GM18511 (cell line): Measurements from ENCODE around the gene FAM53A.
"Not testable (repeated sequence)": the region's sequence is repeated elsewhere in the genome, so short reads cannot be mapped to it uniquely, and the experiment has no call there.

ENCODE experiments used
- ATAC-seq: cut with Tn5 transposase; IDR thresholded peaks from one replicate; pipeline ENCODE4 v1.9.1; 2021; ENCODE audit warnings: mild to moderate bottlenecking, moderate library complexity; ENCODE audit not compliant: unreplicated experiment

FAM53A gene

DNA sequence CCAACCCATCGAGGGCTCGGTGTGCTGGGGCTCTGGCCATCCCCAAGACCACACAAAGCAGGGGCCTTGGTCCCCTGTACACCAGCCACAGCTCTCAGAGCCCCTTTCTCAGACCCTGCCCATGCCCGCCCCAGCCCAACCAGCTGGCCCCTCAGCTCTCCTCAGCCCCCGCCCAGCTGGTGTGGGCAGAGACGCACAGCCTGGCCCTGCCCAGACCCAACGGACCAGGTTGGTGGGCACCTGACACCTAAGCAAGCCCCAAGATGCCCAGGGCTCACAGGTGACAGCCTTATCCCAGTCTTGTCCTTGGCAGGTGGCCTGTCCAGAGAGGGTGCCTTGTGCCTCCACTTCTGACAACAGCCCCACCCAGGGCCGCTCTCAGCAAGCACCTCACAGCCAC, 42.4 kb downstream of the FAM53A start:
- no peak for ATAC-seq

DNA sequence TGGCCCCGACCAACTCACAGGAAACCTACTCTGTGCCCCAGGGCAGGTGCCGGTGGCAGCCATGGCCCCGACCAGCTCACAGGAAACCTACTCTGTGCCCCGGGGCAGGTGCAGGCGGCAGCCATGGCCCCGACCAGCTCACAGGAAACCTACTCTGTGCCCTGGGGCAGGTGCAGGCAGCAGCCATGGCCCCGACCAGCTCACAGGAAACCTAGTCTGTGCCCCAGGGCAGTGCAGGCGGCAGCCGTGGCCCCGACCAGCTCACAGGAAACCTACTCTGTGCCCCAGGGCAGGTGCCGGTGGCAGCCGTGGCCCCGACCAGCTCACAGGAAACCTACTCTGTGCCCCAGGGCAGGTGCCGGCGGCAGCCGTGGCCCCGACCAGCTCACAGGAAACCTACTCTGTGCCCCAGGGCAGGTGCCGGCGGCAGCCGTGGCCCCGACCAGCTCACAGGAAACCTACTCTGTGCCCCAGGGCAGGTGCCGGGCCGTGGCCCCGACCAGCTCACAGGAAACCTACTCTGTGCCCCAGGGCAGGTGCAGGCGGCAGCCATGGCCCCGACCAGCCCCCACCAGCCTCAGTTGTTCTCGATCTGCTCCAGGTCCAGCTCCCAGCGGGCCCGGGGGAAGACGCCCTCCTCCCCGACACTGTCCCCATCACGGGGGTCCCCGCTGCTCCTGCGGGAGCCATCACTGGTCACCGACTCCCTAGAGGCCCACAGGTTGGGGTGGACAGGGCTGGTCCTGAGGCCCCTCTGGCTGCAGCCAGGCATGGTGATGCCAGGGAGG, 43.2 kb downstream of the FAM53A start:
- not testable (repeated sequence) for ATAC-seq

DNA sequence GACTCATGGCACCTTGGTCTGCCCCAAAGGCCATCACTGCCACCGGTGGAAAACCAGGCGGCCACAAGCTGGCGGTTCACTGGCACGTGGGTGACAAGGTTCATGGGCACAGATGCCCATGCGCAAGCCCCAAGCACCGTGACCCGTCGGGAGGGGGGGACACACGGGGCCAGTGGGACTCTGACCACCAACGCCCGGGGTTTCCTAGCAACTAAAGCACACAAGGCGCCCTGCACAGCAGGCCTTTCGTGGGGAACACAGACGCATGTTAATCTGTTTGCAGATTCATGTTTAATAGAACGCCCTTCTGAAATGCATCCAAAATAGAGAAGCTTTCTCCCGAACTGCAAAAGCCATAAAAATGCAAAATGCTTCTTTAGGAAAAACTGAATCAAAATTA, 43.9 kb downstream of the FAM53A start:
- no peak for ATAC-seq

DNA sequence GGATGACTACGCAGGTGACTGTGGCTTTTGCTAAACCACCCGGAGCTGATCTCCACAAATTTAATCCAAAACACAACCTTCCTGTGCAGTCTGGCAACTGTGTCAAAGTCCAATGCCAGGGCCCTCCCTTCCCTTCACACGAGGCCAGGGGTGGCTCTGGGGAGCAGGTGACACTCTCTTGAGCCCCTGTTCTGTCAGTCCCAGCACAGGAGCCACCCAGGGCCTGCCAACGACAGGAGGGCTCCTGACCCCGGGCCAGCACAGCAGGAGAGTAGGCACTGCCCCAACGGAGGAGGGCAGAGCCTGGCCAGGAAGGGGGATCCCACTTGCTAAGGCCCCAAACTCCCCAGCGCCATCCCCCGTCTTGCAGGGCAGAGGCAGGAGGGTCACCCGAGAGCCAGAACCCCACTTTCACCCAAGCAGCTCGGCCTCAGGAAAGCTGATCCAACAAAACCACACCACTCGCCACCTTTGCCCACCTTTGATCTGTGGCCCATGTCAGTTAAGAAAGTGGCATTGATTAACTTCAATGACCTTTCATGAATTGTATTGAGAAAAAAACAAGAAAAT, 44.7 kb downstream of the FAM53A start:
- ATAC-seq, result no peak

DNA sequence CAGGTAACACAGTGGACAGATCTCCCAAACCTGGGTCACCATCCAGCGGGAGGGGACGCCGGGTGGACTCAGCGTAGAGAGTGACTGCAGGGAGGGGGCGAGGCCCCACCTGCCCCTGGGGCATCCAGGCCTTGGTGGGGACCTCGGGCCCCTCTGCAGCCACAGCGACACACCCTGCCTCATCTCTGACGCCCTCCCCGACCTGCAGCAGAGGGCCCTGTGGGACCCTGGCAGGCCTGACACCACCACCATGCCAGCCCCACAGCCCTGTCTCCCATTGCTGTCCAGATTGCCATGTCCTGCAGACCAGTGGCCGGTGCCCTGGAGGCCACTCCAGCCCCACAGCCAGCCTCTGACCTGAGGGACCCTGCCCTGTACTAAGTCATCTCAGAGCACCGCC, 45.2 kb downstream of the FAM53A start:
- ATAC-seq, result no peak

DNA sequence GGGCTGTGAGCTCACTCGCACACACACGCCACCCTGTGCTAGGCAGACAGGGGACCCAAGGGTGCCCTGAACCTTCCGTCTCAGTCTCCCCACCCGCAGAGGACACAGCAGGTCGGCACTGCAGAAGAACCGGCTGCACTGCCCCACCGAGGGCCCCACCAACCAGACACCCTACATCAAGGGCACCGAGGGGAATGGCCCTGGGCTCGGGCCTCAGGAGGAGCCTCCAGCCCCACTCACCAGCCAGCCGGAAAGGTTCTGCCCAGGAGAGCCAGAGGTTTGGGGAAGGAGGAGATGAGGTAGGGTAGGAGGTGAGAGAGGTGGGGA, 45.9 kb downstream of the FAM53A start:
- no peak for ATAC-seq

DNA sequence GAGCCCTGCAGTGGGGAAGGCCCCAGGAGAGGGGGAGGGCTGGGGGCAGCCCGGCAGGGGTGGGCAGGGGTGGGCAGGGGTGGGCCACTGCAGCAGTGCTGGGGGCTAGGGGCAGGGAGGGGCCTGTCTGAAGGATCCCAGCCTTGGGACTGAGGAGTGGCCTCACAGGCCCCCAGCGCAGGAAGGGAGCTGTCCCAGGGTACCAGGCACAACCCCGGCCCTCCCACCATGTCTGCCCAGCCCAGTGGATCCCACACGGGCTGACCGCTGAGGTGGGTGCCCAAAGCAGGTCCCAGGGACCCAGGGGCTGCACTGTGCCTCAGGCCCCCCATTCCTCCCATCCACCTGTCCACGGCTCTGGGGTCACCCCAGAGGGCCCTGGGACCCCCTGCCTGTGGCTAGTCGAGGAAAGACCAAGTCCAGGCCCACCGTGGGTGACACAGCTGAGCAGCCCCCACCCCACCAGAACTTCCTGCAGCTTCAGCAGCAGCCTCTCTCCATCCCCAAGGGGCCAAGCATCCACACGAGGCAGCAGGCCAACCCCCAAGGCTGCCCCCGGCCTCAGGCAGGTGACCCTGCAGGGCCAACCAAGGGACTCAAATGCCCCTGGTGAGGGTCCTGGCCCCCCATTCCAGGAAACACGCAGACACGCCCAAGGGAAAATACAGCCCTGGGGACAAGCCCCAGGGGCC, 46.4 kb downstream of the FAM53A start:
- ATAC-seq, result no peak

DNA sequence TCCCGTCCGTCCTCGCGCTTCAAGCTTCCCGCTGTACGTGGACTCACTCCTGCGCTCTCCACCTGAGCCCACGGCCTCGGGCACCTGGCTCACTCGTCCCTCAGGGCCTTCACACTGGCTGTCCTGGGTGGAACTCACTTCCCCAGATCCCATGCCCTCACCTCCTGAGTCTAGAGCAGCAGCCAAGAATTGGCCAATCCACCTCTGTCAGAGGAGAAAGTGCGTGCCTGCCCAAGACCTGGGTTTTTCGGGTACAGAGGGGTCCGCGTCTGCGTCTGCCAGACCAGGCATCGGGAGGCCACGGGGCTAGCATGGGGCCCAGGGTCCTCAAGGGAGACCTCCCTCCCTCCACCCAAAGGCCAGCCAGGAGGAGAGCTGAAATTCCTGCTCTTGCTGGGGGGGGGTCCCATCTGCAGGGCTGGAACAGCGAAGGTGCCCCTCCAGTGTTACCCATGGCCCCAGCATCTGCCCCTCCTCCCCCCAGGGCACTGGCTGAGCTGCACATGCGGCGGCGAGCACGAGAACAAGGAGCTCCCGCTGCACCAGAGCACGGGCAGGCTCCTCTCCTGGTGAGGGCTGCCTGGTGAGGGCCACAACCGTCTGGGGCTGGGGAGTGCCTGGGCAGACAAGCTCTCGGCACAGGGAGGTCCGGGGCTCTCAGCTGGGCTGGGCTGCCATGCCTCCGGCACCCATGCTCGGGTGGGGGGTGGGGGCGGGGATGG, 47.5 kb downstream of the FAM53A start:
- no peak for ATAC-seq

DNA sequence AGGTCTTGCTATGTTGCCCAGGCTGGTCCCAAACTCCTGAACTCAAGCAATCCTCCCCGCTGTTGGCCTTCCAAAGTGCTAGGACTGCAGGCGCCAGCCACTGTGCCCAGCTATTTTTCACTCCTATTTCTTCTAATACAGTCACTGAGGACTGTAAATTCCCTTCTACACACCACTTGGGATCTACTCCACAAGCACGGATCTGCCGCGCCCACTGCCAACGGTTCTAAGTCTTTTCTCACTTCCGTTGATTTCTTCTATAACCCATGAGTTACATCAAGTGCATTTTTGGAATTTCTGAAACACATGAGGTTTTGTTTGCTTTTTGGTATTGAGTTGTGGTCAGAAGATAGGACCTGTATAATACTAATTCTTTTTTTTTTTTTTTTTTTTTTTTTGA, 48.6 kb downstream of the FAM53A start:
- no peak for ATAC-seq

DNA sequence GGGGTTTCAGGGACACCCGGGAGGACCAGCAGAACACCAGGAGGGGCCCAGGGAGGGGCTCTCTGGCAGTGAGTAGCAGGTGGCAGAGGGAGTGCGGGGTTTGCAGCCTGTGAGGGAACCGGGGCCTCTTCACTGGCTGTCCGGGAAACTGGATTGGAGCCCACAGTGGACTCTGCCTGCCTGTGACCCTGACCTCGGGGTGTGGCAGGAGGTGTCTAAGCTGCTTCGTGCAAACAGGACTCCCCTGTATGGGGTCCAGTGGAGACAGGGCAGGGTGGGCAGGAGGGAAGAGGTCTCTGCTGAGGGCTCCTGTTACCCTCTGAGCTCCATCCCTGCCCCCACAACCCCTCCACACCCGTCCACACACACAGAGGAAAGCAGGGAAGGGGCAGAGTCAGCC, 50.1 kb downstream of the FAM53A start:
- no peak for ATAC-seq

DNA sequence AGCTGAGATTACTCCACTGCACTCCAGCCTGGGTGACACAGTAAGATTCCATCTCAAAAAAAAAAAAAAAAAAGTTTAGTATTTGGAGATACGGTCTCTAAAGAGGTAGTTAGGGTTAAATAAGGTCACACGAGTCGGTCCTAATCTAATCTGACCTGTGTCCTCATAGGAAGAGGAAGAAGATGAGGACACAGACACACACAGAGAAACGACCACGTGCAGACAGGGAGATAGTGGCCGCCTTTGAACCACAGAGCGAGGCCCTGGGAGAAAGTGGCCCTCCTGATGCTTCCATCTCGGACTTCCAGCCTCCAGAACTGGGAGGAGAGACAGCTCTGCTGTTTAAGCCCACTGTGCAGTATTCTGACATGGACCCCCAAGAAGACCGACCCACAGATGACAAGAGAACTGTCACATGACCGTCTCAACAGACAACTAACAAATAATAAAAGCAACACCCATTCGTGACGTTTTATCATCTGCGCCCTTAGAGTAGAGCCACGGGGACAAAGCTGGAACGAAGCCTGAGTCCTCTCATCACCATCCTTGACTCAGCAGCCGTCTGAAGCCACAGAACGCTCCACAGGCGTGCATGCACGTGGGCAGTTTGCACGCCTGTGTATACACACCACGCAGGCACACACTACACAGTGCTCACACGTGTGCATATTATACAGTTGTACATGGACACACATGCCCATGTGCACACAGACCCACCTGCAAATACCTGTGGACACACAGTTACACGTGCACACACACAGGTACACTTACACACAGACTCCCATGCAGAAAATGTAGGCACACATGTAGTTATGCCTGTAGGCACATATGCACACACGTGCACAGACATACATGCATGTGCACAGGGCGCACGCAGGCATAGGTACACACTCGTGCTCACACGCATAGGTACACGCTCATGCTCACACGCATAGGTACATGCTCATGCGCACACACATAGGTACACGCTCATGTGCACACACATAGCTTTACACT, 51.7 kb downstream of the FAM53A start:
- ATAC-seq, result no peak

DNA sequence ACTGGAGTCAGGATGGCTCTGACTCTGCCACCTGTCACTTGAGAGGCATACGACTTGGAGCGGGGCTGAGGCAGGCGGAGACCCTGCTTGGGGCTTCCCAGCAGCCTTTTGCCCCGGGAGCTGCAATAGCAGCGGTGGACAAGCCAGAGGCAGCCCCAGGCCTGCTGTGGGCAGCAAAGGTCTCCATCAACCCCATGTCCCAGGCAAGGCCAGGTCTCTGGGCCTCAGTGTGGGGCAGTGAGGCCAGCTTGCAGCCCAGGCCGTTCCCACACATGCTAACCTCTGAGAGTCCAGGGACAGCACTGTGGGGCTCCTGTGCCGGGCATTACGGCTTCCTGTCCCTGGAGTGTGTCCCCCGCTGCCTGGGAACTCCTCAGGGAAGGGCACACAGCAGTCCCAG, 53.0 kb downstream of the FAM53A start:
- no peak for ATAC-seq

DNA sequence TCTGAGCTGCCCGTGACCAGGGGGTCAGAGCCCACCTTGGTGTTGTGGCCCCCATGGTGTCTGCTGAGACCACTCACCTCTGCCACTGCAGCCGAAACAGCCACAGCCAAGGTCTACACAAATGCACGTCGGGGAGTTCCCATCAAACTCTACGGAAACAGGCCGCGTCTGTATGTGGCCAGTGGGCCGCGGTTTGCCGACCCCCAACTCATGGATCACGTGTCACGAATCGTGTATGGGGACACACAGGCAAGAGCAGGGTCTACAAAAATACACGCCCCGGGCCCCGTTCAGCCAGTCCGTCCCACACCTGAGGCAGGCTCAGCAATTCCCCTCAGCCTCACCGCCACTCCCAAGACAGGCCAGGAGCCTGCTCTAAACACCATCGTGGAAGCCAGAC, 53.8 kb downstream of the FAM53A start:
- ATAC-seq, result no peak

DNA sequence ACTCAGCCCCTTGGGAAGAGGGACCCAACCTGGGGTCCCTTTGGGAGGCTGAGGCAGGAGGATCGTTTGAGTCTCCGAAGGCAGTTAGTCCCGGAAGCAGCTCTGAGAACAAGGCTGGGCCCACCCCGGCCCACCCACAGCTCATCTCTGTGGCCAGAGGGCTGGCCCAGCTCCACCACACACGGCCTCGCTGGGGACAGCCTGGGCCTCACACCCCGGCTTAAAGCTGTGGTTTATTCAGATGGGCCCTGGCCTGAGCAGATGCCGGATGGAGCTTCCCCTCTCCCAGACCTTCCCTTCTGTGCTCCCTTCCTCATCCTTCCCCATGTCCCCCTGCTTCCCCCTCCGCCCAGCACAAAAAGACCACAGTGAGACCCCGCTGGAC, 54.4 kb downstream of the FAM53A start:
- ATAC-seq, result no peak

DNA sequence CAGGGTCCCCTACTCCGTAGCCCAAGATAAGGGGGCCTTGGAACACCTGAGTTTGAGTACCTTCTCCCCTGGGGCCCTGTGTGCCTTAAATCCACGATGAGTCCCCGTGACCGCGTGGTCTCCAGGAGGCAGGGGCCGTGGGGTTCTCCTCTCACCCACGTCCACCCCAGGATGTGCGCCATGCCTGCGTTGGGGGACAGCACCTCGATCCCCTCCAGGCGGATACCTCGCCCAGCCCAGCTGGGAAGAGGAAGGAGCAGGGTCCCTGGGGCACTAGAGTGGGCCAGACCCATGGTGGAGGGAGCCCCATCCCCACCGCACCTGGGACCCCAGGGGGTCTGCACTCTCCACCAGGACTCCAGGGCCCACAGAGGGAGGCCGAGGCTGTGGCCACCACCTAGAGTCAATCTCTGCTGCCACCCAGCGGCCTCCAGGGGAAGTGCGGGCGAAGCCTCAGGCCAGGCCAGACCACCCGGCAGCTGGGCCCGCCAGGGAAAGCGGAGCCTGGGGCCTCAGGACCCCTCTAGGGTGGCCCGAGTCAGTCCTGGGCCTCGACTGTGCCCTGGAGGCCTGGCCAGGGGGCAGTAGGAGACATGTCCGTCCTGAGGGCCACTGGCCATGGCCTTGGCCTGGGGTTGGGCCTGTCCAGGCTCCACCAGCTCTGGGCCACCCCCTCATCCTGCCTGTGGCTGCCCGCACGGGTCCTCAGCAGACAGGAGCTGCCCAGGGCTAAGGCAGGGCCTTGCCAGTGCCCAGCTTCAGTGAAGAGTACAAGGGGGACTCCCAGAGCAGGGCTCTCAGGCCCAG, 55.0 kb downstream of the FAM53A start:
- peak; percentile 59 for ATAC-seq

DNA sequence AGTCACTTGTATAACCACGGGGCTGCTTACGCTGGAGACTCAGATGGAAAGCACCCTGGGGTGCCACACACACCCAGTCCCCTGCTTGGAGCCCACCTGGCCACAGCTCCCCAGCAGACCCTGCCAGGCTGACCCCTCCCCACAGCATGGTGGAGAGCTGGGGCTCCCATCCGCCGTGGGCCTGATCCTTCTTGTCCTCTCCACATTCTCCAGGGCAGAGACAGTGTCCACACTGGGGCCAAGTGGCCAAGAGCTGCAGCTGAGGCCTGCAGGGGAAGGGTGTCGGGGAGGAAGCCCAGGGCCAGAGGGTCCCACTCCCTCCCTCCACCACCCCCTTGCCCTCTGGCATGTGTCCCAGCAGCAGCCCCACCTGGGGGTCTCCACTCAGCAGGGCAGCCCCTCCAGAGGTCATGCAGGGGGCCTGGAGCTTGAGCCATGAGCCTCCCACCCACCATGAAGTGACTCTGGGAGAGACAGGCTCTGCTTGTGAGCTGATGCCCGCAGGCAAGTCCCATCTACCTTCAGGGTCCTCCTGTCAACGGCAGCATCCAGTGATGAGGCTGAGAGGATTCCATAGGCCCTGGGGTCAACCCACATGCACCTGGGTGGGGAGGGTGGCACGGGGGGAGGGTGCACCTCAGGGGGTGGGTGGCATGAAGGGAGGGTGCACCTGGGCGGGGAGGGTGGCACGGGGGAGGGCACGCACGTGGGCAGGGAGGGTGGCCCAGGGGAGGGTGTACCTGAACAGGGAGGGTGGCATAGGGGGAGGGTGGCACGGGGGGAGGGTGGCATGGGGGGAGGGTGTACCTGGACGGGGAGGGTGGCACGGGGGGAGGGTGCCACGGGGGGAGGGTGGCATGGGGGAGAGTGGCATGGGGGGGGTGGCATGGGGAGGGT, 56.4 kb downstream of the FAM53A start:
- no peak for ATAC-seq

DNA sequence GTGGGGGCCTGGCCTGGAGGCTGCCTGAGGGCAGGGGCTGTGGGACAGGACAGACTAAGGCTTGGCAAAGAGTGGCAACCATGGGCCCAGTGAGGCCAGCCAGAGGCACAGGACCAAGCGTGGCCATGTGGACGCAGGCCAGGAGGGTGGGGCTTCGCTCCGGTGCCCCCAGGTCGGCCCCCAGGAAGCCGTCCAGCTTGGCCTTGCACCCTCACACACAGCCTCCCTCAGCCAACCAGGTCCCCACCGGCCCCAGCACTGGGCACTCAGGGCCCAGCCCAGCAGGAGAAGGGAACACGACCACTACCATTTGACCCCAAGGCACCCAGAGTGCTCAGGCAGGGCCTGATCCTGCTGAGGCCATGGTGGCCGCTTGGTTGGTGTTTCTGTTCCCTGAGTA, 57.2 kb downstream of the FAM53A start:
- ATAC-seq, result no peak

DNA sequence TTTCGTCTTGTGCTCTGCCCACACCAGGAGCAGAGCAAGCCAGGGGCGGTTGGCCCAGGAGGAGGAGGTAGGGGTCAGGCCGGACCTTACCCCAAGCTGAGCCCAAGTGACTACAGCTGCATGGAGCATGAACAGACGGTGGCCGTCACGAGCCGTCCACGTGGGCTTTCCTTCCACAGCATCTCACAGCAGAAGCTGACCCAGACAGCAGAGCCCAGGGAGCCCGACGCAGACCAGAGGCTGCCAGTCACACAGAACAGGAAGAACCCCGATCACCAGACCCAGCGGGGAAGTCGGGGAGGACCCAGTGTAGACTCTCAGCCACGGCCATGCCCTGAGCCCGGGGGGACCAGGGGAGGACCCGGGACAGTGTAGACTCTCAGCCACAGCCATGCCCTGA, 58.0 kb downstream of the FAM53A start:
- ATAC-seq, result no peak
